ENCODE measurements around the gene TPK1. TPM values are rescaled to one million over a fixed set of nuclear protein-coding genes. Genes with fewer than 3 reads are reported as not detected.

The TPK1 gene
- total RNA-seq, 1 donor from 2014 or later = 4.0 TPM

DNA sequence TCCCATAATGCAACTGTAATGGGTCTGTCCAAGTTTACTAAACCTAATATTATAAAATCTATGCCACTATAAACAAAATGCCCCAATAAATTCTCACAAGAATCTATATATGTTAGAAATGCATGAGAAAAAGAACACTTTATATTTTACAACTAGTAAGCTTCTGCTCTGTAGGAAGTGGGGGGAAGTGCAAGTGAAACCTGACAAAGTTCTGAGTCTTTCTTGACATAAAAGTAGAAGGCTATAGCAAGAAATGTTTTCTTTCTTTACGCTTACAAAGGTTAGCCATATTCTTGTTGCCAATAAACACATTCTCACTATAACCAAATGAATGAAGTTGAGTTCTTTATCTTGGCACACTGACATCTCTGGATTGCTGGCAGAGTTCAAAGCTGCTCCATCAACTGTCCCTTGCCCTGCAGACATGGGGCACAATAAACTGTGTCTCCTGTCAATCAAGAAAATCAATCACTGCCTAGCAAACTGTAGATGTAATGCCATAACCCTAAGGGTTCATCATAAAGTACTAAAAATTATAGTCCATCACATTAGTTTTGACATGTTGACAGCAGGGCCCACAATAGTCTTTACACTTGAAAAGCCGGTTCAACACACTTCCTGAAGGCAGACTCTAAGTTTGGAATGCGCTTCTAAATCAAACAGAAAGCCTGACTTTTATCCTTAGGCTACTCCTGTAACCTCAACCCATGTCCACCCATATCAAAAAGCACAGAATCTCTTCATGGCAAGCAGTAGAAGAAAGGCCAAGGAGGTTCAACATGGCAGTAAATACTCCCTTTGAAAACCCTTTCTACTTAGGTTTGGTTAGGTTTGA is 58.6 kb downstream of the TPK1 start:
- no peaks in the 10 kb centered on the region for H3K27me3 Mint-ChIP-seq (ENCODE audit: low read depth)
- H3K27ac Mint-ChIP-seq (ENCODE audit: unreplicated experiment) = no peak overlapping the region
- TF ChIP-seq, protein P1, sequence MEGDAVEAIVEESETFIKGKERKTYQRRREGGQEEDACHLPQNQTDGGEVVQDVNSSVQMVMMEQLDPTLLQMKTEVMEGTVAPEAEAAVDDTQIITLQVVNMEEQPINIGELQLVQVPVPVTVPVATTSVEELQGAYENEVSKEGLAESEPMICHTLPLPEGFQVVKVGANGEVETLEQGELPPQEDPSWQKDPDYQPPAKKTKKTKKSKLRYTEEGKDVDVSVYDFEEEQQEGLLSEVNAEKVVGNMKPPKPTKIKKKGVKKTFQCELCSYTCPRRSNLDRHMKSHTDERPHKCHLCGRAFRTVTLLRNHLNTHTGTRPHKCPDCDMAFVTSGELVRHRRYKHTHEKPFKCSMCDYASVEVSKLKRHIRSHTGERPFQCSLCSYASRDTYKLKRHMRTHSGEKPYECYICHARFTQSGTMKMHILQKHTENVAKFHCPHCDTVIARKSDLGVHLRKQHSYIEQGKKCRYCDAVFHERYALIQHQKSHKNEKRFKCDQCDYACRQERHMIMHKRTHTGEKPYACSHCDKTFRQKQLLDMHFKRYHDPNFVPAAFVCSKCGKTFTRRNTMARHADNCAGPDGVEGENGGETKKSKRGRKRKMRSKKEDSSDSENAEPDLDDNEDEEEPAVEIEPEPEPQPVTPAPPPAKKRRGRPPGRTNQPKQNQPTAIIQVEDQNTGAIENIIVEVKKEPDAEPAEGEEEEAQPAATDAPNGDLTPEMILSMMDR (conservative IDR thresholded peaks at IDR 0.05) = no peak
- H3K4me3 Mint-ChIP-seq = no peak overlapping the region
- no peak for DNase-seq (ENCODE audit: low read depth, low spot score)
- H3K36me3 Mint-ChIP-seq (ENCODE audit: low read depth) = no peaks in the 10 kb centered on the region
- no peaks in the 10 kb centered on the region for H3K4me1 Mint-ChIP-seq
- H3K9me3 Mint-ChIP-seq = no peaks in the 10 kb centered on the region

DNA sequence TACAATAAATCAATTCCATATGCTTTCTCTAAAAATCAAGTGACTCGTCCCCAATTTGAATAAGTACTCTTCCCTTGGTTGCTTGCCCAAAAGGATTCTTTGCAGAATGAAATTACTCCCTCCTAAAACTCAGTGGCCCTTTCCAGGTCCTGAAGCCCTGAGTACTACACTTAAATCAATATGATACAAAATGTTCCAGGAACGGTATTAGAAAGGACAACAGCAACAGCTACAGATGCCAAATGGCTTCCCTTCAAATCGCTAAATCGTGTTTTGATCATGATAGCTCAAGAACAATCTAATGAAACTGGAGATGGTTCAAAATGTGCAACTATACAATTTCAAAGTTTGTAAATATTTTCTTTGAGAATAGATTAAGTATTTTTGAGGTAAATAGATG is 59.4 kb downstream of the TPK1 start:
- no peaks in the 10 kb centered on the region for H3K36me3 Mint-ChIP-seq (ENCODE audit: low read depth)
- H3K4me3 Mint-ChIP-seq = no peak overlapping the region
- TF ChIP-seq, protein P1 (conservative IDR thresholded peaks at IDR 0.05) = no peak
- no peak overlapping the region for H3K27ac Mint-ChIP-seq (ENCODE audit: unreplicated experiment)
- H3K4me1 Mint-ChIP-seq = no peaks in the 10 kb centered on the region
- DNase-seq (ENCODE audit: low read depth, low spot score) = no peak
- H3K9me3 Mint-ChIP-seq = no peaks in the 10 kb centered on the region
- no peaks in the 10 kb centered on the region for H3K27me3 Mint-ChIP-seq (ENCODE audit: low read depth)

DNA sequence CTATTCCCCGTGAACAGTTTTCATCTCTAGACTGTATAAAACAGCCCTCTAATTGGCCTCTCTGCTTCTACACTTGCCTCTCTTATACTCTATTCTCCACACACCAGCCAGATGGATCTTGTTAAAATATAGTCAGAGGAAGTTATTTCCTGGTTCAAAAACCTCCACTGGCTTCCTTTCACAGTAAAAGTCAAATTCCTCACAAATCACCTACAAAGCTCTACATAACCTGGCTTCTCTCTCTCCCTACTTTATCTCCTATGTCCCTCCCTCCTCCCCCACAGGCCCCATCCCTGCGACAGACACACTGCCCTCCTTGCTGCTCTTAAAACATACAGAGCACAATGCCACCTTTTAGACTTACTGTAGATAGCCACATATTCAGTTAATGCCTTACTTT is 60.1 kb downstream of the TPK1 start:
- Mint-ChIP-seq H3K27me3 (ENCODE audit: low read depth) (no peaks in the 10 kb centered on the region), H3K9me3 (no peaks in the 10 kb centered on the region), H3K4me3 (no peak overlapping the region), H3K4me1 (no peaks in the 10 kb centered on the region), H3K36me3 (ENCODE audit: low read depth) (no peaks in the 10 kb centered on the region), H3K27ac (ENCODE audit: unreplicated experiment) (no peak overlapping the region)
- DNase-seq (ENCODE audit: low read depth, low spot score) = no peak
- TF ChIP-seq, protein P1 (conservative IDR thresholded peaks at IDR 0.05) = no peak

DNA sequence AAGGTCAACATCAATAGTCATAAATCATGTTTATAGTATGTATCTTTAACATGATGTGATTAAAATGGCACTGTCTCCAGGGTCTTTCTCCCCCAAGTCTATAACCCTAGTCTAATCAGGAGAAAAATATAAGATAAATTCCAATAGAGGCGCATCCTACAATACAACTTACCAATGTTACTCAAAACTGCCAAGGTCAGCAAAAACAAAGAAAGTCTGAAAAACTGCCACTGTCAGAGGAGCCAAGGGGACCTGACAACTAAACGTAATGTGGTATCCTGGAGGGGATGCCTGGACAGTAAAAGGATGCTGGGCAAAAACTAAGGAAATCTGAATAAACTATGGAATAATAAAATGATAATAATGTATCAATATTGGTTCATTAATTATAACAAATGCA is 63.9 kb downstream of the TPK1 start:
- H3K27me3 Mint-ChIP-seq (ENCODE audit: low read depth) = no peaks in the 10 kb centered on the region
- H3K36me3 Mint-ChIP-seq (ENCODE audit: low read depth) = no peaks in the 10 kb centered on the region
- H3K27ac Mint-ChIP-seq (ENCODE audit: unreplicated experiment) = no peak overlapping the region
- DNase-seq (ENCODE audit: low read depth, low spot score) = no peak
- H3K4me1 Mint-ChIP-seq = no peaks in the 10 kb centered on the region
- no peaks in the 10 kb centered on the region for H3K9me3 Mint-ChIP-seq
- H3K4me3 Mint-ChIP-seq = no peak overlapping the region
- TF ChIP-seq, protein P1 (conservative IDR thresholded peaks at IDR 0.05) = no peak

DNA sequence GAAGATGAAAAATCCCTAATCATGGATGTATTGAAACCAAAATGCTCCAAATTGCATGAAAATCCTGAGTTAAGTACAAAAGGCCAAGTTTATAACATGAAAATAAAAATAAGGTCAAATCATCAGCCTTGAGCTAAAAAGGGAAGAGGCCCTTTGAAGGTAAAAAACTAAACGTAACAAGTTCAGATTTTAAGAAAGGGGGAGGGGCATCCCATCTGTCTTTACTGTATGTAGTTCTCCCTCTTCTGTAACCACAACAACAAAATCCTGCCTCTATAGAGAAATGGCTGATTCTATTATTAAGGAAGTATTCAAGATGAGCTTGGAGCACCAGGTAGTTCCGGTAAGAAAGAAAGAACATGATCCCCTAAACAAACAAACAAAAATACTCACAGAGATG is 64.7 kb downstream of the TPK1 start:
- H3K4me3 Mint-ChIP-seq = no peak overlapping the region
- H3K36me3 Mint-ChIP-seq (ENCODE audit: low read depth) = no peaks in the 10 kb centered on the region
- no peaks in the 10 kb centered on the region for H3K9me3 Mint-ChIP-seq
- no peak overlapping the region for H3K27ac Mint-ChIP-seq (ENCODE audit: unreplicated experiment)
- TF ChIP-seq, protein P1 (conservative IDR thresholded peaks at IDR 0.05) = no peak
- no peaks in the 10 kb centered on the region for H3K27me3 Mint-ChIP-seq (ENCODE audit: low read depth)
- DNase-seq (ENCODE audit: low read depth, low spot score) = no peak
- no peaks in the 10 kb centered on the region for H3K4me1 Mint-ChIP-seq
